SK-N-SH treated with all-trans-retinoic acid at 6 μM for 48 hours (cell line): ENCODE data around the gene THOP1.

Experiments
- ATAC-seq: fragments of 200-7000 bp; cut with Tn5 transposase; 3 replicates; pipeline ENCODE4 v1.9.1; 2020; ENCODE audit warnings: mild to moderate bottlenecking, moderate library complexity
- ARNTL ChIP-seq: fragments of 450-650 bp; formaldehyde crosslinking; IDR thresholded peaks from 2 replicates; pipeline ENCODE4 v1.5.0; 2020; ENCODE audit warnings: low read depth, mild to moderate bottlenecking, moderate library complexity, borderline replicate concordance
- BACH2 ChIP-seq: fragments of 250-450 bp; sonication (Bioruptor Pico); IDR thresholded peaks from 2 replicates; pipeline ENCODE4 v1.9.0; 2021; ENCODE audit warnings: mild to moderate bottlenecking, borderline replicate concordance
- CSDC2 ChIP-seq: fragments of 250-450 bp; sonication (Bioruptor Pico); IDR thresholded peaks from 2 replicates; pipeline ENCODE4 v1.5.0; 2020; ENCODE audit warnings: mild to moderate bottlenecking, moderate library complexity
- ESRRG ChIP-seq: fragments of 250-450 bp; sonication (Bioruptor Pico); IDR thresholded peaks from 2 replicates; pipeline ENCODE4 v1.6.1; 2021; ENCODE audit warnings: mild to moderate bottlenecking
- GLIS3 ChIP-seq: fragments of 250-450 bp; sonication (Bioruptor Pico); IDR thresholded peaks from 2 replicates; pipeline ENCODE4 v1.5.0; 2020; ENCODE audit warnings: mild to moderate bottlenecking, moderate library complexity
- ISL1 ChIP-seq: fragments of 250-450 bp; sonication (Bioruptor Pico); IDR thresholded peaks from 2 replicates; pipeline ENCODE4 v2.1.2; 2022; ENCODE audit warnings: mild to moderate bottlenecking, moderate library complexity
- OSR1 ChIP-seq: fragments of 250-450 bp; sonication (Bioruptor Pico); IDR thresholded peaks from 2 replicates; pipeline ENCODE4 v1.8.0; 2022; ENCODE audit warnings: moderate library complexity, mild to moderate bottlenecking, inconsistent platforms
- PPARA ChIP-seq: fragments of 250-450 bp; sonication (Bioruptor Pico); IDR thresholded peaks from 2 replicates; pipeline ENCODE4 v1.5.0; 2020; ENCODE audit warnings: mild to moderate bottlenecking, borderline replicate concordance
- RARB ChIP-seq: fragments of 250-450 bp; sonication (Bioruptor Pico); IDR thresholded peaks from 2 replicates; pipeline ENCODE4 v1.8.0; 2021; ENCODE audit warnings: mild to moderate bottlenecking, moderate library complexity
- SNAI2 ChIP-seq: fragments of 250-450 bp; sonication (Bioruptor Pico); IDR thresholded peaks from 2 replicates; pipeline ENCODE4 v1.5.0; 2020; ENCODE audit warnings: mild to moderate bottlenecking, moderate library complexity
- TCF4 ChIP-seq: fragments of 250-450 bp; sonication (Bioruptor Pico); IDR thresholded peaks from 2 replicates; pipeline ENCODE4 v1.8.0; 2021; ENCODE audit warnings: mild to moderate bottlenecking, moderate library complexity, borderline replicate concordance
- TOX ChIP-seq: fragments of 250-450 bp; sonication (Bioruptor Pico); IDR thresholded peaks from 2 replicates; pipeline ENCODE4 v1.8.0; 2021; ENCODE audit warnings: mild to moderate bottlenecking, moderate library complexity, borderline replicate concordance
- ZC3H10 ChIP-seq: fragments of 250-450 bp; sonication (Bioruptor Pico); IDR thresholded peaks from 2 replicates; pipeline ENCODE4 v1.5.1; 2021; ENCODE audit warnings: mild to moderate bottlenecking, moderate library complexity
- ZFP3 ChIP-seq: fragments of 250-450 bp; sonication (Bioruptor Pico); IDR thresholded peaks from 2 replicates; pipeline ENCODE4 v1.5.0; 2020; ENCODE audit warnings: mild to moderate bottlenecking, moderate library complexity
- ZFP30 ChIP-seq: fragments of 450-650 bp; formaldehyde crosslinking; IDR thresholded peaks from 2 replicates; pipeline ENCODE4 v1.5.0; 2022; ENCODE audit warnings: mild to moderate bottlenecking, moderate library complexity
- ZNF565 ChIP-seq: fragments of 450-650 bp; formaldehyde crosslinking; conservative IDR thresholded peaks from 2 replicates; pipeline ENCODE4 v1.5.0; 2020; ENCODE audit warnings: low read depth, mild to moderate bottlenecking, moderate library complexity
- ZNF70 ChIP-seq: fragments of 450-650 bp; formaldehyde crosslinking; IDR thresholded peaks from 2 replicates; pipeline ENCODE4 v1.5.0; 2020; ENCODE audit warnings: mild to moderate bottlenecking, moderate library complexity
- ZNF8 ChIP-seq: fragments of 450-650 bp; formaldehyde crosslinking; IDR thresholded peaks from 2 replicates; pipeline ENCODE4 v1.5.0; 2020; ENCODE audit warnings: mild to moderate bottlenecking, moderate library complexity
- TF ChIP-seq, protein P1 (sequence below): fragments of 250-450 bp; sonication (Bioruptor Pico); IDR thresholded peaks from 2 replicates; pipeline ENCODE4 v1.8.0; 2020; ENCODE audit warnings: mild to moderate bottlenecking, moderate library complexity, borderline replicate concordance
- TF ChIP-seq, protein P2 (sequence below): fragments of 250-450 bp; sonication (Bioruptor Pico); IDR thresholded peaks from 2 replicates; pipeline ENCODE4 v1.5.1; 2020; ENCODE audit warnings: low read depth, mild to moderate bottlenecking, moderate library complexity
- TF ChIP-seq, protein P3 (sequence below): fragments of 250-450 bp; sonication (Bioruptor Pico); IDR thresholded peaks from 2 replicates; pipeline ENCODE4 v1.5.0; 2020; ENCODE audit warnings: mild to moderate bottlenecking, moderate library complexity
- TF ChIP-seq, protein P4 (sequence below): fragments of 250-450 bp; sonication (Bioruptor Pico); IDR thresholded peaks from 2 replicates; pipeline ENCODE4 v1.8.0; 2021; ENCODE audit warnings: low read depth, mild to moderate bottlenecking, moderate library complexity, borderline replicate concordance
- TF ChIP-seq, protein P5 (sequence below): fragments of 250-450 bp; sonication (Bioruptor Pico); IDR thresholded peaks from 2 replicates; pipeline ENCODE4 v1.5.1; 2021; ENCODE audit warnings: mild to moderate bottlenecking, moderate library complexity

THOP1 gene

DNA sequence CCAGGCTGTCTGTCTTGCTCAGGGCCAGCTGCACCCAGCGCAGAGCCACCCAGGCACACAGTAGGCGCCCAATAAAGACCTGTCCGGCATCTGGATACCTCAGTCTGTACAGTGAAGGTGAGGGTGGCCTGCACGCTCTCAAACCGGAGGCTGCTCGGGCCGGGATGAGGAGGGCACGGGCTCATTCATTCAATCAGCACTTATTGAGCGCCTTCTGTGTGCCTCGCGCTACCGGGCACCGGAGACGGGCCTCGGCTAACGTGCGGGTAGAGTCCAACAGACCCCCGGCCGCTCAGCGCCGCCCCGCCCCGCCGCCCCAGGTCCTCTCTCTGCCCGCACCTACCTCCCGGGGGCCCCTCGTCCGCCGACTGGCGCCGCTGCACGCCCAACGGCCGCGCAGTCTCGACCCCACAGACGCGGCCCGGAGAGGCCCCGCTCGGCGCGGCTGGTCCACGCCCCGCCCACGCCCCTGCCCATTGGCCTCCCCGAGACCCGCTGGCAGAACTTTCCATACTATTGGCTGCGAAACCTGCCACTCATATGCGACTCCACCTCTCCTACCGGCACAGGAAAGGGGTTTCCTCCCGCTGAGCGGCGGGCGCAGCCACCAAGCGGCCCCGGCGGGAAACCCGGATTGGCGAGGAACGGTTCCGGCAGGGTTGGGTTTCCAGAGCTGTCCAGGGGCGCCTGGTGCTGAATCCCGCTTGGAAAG, 45.5 kb upstream of the THOP1 start, which contains the start of gene SLC39A3:
Gene SLC39A3, minus strand, starts transcription at position 416 of the 712 bp plus-strand sequence. CDS start 2,760 bp downstream, outside the sequence.
- peak; percentile 100 for ATAC-seq
- TF ChIP-seq, protein P1, sequence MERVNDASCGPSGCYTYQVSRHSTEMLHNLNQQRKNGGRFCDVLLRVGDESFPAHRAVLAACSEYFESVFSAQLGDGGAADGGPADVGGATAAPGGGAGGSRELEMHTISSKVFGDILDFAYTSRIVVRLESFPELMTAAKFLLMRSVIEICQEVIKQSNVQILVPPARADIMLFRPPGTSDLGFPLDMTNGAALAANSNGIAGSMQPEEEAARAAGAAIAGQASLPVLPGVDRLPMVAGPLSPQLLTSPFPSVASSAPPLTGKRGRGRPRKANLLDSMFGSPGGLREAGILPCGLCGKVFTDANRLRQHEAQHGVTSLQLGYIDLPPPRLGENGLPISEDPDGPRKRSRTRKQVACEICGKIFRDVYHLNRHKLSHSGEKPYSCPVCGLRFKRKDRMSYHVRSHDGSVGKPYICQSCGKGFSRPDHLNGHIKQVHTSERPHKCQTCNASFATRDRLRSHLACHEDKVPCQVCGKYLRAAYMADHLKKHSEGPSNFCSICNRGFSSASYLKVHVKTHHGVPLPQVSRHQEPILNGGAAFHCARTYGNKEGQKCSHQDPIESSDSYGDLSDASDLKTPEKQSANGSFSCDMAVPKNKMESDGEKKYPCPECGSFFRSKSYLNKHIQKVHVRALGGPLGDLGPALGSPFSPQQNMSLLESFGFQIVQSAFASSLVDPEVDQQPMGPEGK (CRISPR knock-in tag) = peak; percentile 60; the same call in 1 of the 2 replicates
- TF ChIP-seq ZFP3 (peak; percentile 90), TOX (CRISPR knock-in tag) (0 out of 2 replicates have a peak, but pooled peaks have one; percentile 16), ZC3H10 (peak; percentile 43; the same call in 1 of the 2 replicates), ZFP30 (no peak), ISL1 (CRISPR knock-in tag) (peak; percentile 38; the same call in 1 of the 2 replicates), ZNF8 (CRISPR knock-in tag) (no peak), SNAI2 (peak; percentile 92; the same call in 1 of the 2 replicates), ZNF565 (CRISPR knock-in tag) (peak; percentile 73; the same call in 1 of the 2 replicates), ARNTL (CRISPR knock-in tag) (no peak; the same call in 1 of the 2 replicates), ZNF70 (CRISPR knock-in tag) (no peak), BACH2 (CRISPR knock-in tag) (no peak), GLIS3 (CRISPR knock-in tag) (0 out of 2 replicates have a peak, but pooled peaks have one; percentile 70), OSR1 (CRISPR knock-in tag) (no peak), CSDC2 (CRISPR knock-in tag) (peak; percentile 98), RARB (CRISPR knock-in tag) (no peak), TCF4 (CRISPR knock-in tag) (no peak), PPARA (peak; percentile 81; the same call in 1 of the 2 replicates), ESRRG (CRISPR knock-in tag) (no peak)
- TF ChIP-seq, protein P2, sequence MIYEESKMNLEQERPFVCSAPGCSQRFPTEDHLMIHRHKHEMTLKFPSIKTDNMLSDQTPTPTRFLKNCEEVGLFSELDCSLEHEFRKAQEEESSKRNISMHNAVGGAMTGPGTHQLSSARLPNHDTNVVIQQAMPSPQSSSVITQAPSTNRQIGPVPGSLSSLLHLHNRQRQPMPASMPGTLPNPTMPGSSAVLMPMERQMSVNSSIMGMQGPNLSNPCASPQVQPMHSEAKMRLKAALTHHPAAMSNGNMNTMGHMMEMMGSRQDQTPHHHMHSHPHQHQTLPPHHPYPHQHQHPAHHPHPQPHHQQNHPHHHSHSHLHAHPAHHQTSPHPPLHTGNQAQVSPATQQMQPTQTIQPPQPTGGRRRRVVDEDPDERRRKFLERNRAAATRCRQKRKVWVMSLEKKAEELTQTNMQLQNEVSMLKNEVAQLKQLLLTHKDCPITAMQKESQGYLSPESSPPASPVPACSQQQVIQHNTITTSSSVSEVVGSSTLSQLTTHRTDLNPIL (CRISPR knock-in tag) = no peak
- TF ChIP-seq, protein P3, sequence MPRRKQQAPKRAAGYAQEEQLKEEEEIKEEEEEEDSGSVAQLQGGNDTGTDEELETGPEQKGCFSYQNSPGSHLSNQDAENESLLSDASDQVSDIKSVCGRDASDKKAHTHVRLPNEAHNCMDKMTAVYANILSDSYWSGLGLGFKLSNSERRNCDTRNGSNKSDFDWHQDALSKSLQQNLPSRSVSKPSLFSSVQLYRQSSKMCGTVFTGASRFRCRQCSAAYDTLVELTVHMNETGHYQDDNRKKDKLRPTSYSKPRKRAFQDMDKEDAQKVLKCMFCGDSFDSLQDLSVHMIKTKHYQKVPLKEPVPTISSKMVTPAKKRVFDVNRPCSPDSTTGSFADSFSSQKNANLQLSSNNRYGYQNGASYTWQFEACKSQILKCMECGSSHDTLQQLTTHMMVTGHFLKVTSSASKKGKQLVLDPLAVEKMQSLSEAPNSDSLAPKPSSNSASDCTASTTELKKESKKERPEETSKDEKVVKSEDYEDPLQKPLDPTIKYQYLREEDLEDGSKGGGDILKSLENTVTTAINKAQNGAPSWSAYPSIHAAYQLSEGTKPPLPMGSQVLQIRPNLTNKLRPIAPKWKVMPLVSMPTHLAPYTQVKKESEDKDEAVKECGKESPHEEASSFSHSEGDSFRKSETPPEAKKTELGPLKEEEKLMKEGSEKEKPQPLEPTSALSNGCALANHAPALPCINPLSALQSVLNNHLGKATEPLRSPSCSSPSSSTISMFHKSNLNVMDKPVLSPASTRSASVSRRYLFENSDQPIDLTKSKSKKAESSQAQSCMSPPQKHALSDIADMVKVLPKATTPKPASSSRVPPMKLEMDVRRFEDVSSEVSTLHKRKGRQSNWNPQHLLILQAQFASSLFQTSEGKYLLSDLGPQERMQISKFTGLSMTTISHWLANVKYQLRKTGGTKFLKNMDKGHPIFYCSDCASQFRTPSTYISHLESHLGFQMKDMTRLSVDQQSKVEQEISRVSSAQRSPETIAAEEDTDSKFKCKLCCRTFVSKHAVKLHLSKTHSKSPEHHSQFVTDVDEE (CRISPR knock-in tag) = peak; percentile 91
- TF ChIP-seq, protein P4, sequence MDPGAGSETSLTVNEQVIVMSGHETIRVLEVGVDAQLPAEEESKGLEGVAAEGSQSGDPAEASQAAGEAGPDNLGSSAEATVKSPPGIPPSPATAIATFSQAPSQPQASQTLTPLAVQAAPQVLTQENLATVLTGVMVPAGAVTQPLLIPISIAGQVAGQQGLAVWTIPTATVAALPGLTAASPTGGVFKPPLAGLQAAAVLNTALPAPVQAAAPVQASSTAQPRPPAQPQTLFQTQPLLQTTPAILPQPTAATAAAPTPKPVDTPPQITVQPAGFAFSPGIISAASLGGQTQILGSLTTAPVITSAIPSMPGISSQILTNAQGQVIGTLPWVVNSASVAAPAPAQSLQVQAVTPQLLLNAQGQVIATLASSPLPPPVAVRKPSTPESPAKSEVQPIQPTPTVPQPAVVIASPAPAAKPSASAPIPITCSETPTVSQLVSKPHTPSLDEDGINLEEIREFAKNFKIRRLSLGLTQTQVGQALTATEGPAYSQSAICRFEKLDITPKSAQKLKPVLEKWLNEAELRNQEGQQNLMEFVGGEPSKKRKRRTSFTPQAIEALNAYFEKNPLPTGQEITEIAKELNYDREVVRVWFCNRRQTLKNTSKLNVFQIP (CRISPR knock-in tag) = peak; percentile 85; the same call in 1 of the 2 replicates
- TF ChIP-seq, protein P5, sequence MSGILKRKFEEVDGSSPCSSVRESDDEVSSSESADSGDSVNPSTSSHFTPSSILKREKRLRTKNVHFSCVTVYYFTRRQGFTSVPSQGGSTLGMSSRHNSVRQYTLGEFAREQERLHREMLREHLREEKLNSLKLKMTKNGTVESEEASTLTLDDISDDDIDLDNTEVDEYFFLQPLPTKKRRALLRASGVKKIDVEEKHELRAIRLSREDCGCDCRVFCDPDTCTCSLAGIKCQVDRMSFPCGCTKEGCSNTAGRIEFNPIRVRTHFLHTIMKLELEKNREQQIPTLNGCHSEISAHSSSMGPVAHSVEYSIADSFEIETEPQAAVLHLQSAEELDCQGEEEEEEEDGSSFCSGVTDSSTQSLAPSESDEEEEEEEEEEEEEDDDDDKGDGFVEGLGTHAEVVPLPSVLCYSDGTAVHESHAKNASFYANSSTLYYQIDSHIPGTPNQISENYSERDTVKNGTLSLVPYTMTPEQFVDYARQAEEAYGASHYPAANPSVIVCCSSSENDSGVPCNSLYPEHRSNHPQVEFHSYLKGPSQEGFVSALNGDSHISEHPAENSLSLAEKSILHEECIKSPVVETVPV (CRISPR knock-in tag) = no peak
- TF ChIP-seq, all 23 proteins: peak for 12

DNA sequence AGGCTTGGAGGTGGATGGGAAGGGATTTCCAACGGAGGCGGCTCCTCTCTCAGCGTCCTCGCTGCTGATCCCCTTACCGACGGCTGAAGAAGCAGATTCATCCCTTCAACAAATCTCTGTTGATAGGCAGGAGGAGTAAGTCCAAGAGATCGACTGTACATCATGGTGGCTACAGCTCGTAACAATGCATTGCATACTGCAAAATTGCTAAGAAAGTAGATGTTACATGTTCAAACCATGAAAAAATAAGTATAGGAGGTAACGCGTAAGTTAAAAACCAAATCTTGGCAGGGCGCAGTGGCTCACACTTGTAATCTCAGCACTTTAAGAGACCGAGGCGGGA, 45.0 kb upstream of the THOP1 start:
- TF ChIP-seq TOX (CRISPR knock-in tag) = 0 out of 2 replicates have a peak, but pooled peaks have one; percentile 1
- no peak for TF ChIP-seq CSDC2 (CRISPR knock-in tag)
- TF ChIP-seq ZFP30 = peak; percentile 47; the same call in 1 of the 2 replicates
- no peak for ATAC-seq
